Naive thymus-derived CD4-positive, alpha-beta T cell (primary cell): ENCODE results near the gene MYT1. TPM values are rescaled to one million over a fixed set of nuclear protein-coding genes. Genes with fewer than 3 reads are reported as not detected.

Experiments
- ATAC-seq: fragments of 150-1000 bp; cut with Tn5 transposase; 2 replicates; pipeline ENCODE4 v1.10.0; 2021; ENCODE audit warnings: mild to moderate bottlenecking, moderate library complexity
- CTCF ChIA-PET: fragments of 350-600 bp; sonication (Branson Sonifier 250); formaldehyde crosslinking; loops from one replicate; lab custom pipeline; 2021; ENCODE audit warnings: antibody characterized with exemption; lab: Charles Lee
- POLR2A ChIA-PET: fragments of 350-600 bp; sonication (Branson Sonifier 250); formaldehyde crosslinking; loops from one replicate; lab custom pipeline; 2021; ENCODE audit warnings: antibody characterized with exemption, inconsistent platforms; lab: Charles Lee
- DNase-seq, 9 donors: peaks; one replicate each; pipeline versions ENCODE4 v3.0.0 to v3.0.0-alpha.2; 2020 to 2022; ENCODE audit warnings: mixed read lengths in 1 of 9
- H3K27ac ChIP-seq: one replicate; pipeline ENCODE4 v1.7.0; 2013; ENCODE audit warnings: mild to moderate bottlenecking, low read depth, low read length, moderate library complexity
- H3K27me3 ChIP-seq, 2 donors: one replicate each; pipeline ENCODE4 v1.7.0; 2013; ENCODE audit warnings: low read length in 2 of 2, mild to moderate bottlenecking in 2 of 2, moderate library complexity in 2 of 2; ENCODE audit not compliant: control insufficient read depth in 2 of 2, insufficient read depth in 2 of 2
- H3K36me3 ChIP-seq, 3 experiments: 1 replicate in 2 of 3; 2 replicates in 1 of 3; pipeline ENCODE4 v1.7.0; 2013; ENCODE audit warnings: low read length in 3 of 3, mild to moderate bottlenecking in 3 of 3, moderate library complexity in 1 of 3; ENCODE audit not compliant: insufficient read depth in 3 of 3, control insufficient read depth in 2 of 3
- H3K4me1 ChIP-seq, 2 donors: one replicate each; pipeline ENCODE4 v1.7.0; 2013; ENCODE audit warnings: low read length in 2 of 2, mild to moderate bottlenecking in 2 of 2, moderate library complexity in 1 of 2; ENCODE audit not compliant: control insufficient read depth in 2 of 2, insufficient read depth in 2 of 2
- H3K4me3 ChIP-seq: 2 replicates; pipeline ENCODE4 v1.7.0; 2013; ENCODE audit warnings: mild to moderate bottlenecking, low read length
- H3K9me3 ChIP-seq, 3 experiments: 1 replicate in 2 of 3; 2 replicates in 1 of 3; pipeline ENCODE4 v1.7.0; 2013; ENCODE audit warnings: low read length in 3 of 3; ENCODE audit not compliant: control insufficient read depth in 2 of 3
- H3K27ac Mint-ChIP-seq, 9 donors: one replicate each; pipeline ENCODE4 v1.8.0; 2020 to 2022; ENCODE audit warnings: mixed read lengths in 9 of 9, mild to moderate bottlenecking in 8 of 9, moderate library complexity in 5 of 9, inconsistent platforms in 2 of 9
- H3K27me3 Mint-ChIP-seq, 5 donors: one replicate each; pipeline ENCODE4 v1.8.0; 2021 to 2022; ENCODE audit warnings: mixed read lengths in 5 of 5, mild to moderate bottlenecking in 1 of 5
- H3K36me3 Mint-ChIP-seq, 5 donors: one replicate each; pipeline ENCODE4 v1.8.0; 2020 to 2022; ENCODE audit warnings: mixed read lengths in 5 of 5, mild to moderate bottlenecking in 3 of 5, inconsistent platforms in 1 of 5
- H3K4me1 Mint-ChIP-seq, 7 donors: one replicate each; pipeline ENCODE4 v1.8.0; 2020 to 2022; ENCODE audit warnings: mixed read lengths in 7 of 7, mild to moderate bottlenecking in 3 of 7, inconsistent platforms in 1 of 7
- H3K4me3 Mint-ChIP-seq, 10 donors: one replicate each; pipeline ENCODE4 v1.8.0; 2020 to 2022; ENCODE audit warnings: mild to moderate bottlenecking in 10 of 10, mixed read lengths in 10 of 10, moderate library complexity in 6 of 10, inconsistent platforms in 2 of 10
- H3K9me3 Mint-ChIP-seq, 11 donors: one replicate each; pipeline ENCODE4 v1.8.0; 2020 to 2022; ENCODE audit warnings: mixed read lengths in 11 of 11, mild to moderate bottlenecking in 4 of 11, inconsistent platforms in 1 of 11, moderate library complexity in 1 of 11
- intact Hi-C, 2 donors: fragments of 100-400 bp; cut with micrococcal nuclease; formaldehyde crosslinking; loops; one replicate each; pipeline ENCODE4 v1.15.1; 2023
- polyA plus RNA-seq, 2 donors: library from polyadenylated mRNA; unstranded; fragments of 300-500 nt; fragmentation: Illumina TruSeq; gene quantifications; one replicate each; pipeline ENCODE4 v1.2.3, GENCODE V29; 2021
- total RNA-seq, 6 experiments: library from RNA in 5 of 6; stranded (reverse) in 5 of 6; gene quantifications; 1 replicate in 5 of 6; 2 replicates in 1 of 6; pipeline ENCODE4 v1.2.3 and lab custom pipeline; 2021 to 2026

The MYT1 gene
- total and polyA plus RNA-seq, 7 experiments from 2014 or later = not detected

- Histone ChIP-seq H3K27ac (no peak overlapping the region), H3K4me1 (peaks cover 0 to 4% of the 10 kb centered on the region in 2 donors), H3K27me3 (no peaks in the 10 kb centered on the region), H3K9me3 (no peaks in the 10 kb centered on the region), H3K4me3 (no peak overlapping the region), H3K36me3 (no peaks in the 10 kb centered on the region)
- peaks cover 0 to 15% (median 11%) of the 10 kb centered on the region in 7 donors for H3K4me1 Mint-ChIP-seq
- POLR2A ChIA-PET = no interaction called here
- no peaks in the 10 kb centered on the region for H3K36me3 Mint-ChIP-seq
- CTCF ChIA-PET = no interaction called here
- H3K27ac Mint-ChIP-seq = no peak overlapping the region
- no peaks in the 10 kb centered on the region for H3K9me3 Mint-ChIP-seq
- ATAC-seq (no peak), DNase-seq (no peak)
- H3K4me3 Mint-ChIP-seq = no peak overlapping the region
- H3K27me3 Mint-ChIP-seq = peaks cover 0 to 3% (median 0%) of the 10 kb centered on the region in 5 donors
- intact Hi-C loops = no loop called here
Measured at GRCh38 chr20:64237316-64237715, 73.1 kb downstream of the MYT1 start.

- no peaks in the 10 kb centered on the region for H3K9me3 ChIP-seq
- DNase-seq (no peak), ATAC-seq (no peak)
- Mint-ChIP-seq H3K36me3 (no peaks in the 10 kb centered on the region), H3K27me3 (peaks cover 0 to 6% (median 2%) of the 10 kb centered on the region in 5 donors), H3K27ac (no peak overlapping the region), H3K9me3 (no peaks in the 10 kb centered on the region), H3K4me3 (no peak overlapping the region), H3K4me1 (peaks cover 0 to 14% (median 9%) of the 10 kb centered on the region in 7 donors)
- no peak overlapping the region for H3K27ac ChIP-seq
- POLR2A ChIA-PET = no interaction called here
- peaks cover 0 to 4% of the 10 kb centered on the region in 2 donors for H3K4me1 ChIP-seq
- H3K4me3 ChIP-seq = no peak overlapping the region
- no peaks in the 10 kb centered on the region for H3K27me3 ChIP-seq
- no peaks in the 10 kb centered on the region for H3K36me3 ChIP-seq
- CTCF ChIA-PET = no interaction called here
- intact Hi-C loops = no loop called here
Measured at GRCh38 chr20:64238115-64238825, 74.0 kb downstream of the MYT1 start.

GRCh38 chr20:64238851-64239387 lies 74.7 kb downstream of the MYT1 start:
- H3K27me3 Mint-ChIP-seq = peaks cover 0 to 7% (median 3%) of the 10 kb centered on the region in 5 donors
- DNase-seq (no peak), ATAC-seq (no peak)
- ChIA-PET CTCF (interaction anchor here (1.2 kb wide), 1 partner anchor 17 kb away, joined by 3 read pairs; the partner anchor contains the start of gene PCMTD2), POLR2A (no interaction called here)
- Histone ChIP-seq H3K4me1 (no peaks in the 10 kb centered on the region), H3K36me3 (no peaks in the 10 kb centered on the region), H3K9me3 (no peaks in the 10 kb centered on the region), H3K27me3 (no peaks in the 10 kb centered on the region), H3K27ac (no peak overlapping the region), H3K4me3 (no peak overlapping the region)
- H3K4me3 Mint-ChIP-seq = no peak overlapping the region
- no peak overlapping the region for H3K27ac Mint-ChIP-seq
- peaks cover 0 to 7% (median 3%) of the 10 kb centered on the region in 7 donors for H3K4me1 Mint-ChIP-seq
- H3K36me3 Mint-ChIP-seq = no peaks in the 10 kb centered on the region
- no peaks in the 10 kb centered on the region for H3K9me3 Mint-ChIP-seq
- intact Hi-C loops = no loop called here

- POLR2A ChIA-PET = no interaction called here
- Histone ChIP-seq H3K27me3 (no peaks in the 10 kb centered on the region), H3K4me3 (no peak overlapping the region), H3K27ac (no peak overlapping the region), H3K9me3 (no peaks in the 10 kb centered on the region), H3K36me3 (no peaks in the 10 kb centered on the region), H3K4me1 (no peaks in the 10 kb centered on the region)
- intact Hi-C loops = no loop called here
- no peak for DNase-seq
- Mint-ChIP-seq H3K27me3 (peaks cover 0 to 10% (median 7%) of the 10 kb centered on the region in 5 donors), H3K4me3 (no peak overlapping the region), H3K27ac (no peak overlapping the region), H3K4me1 (peaks cover 0 to 6% (median 0%) of the 10 kb centered on the region in 7 donors), H3K9me3 (no peaks in the 10 kb centered on the region), H3K36me3 (no peaks in the 10 kb centered on the region)
- ATAC-seq = no peak
- CTCF ChIA-PET = interaction anchor here (1.2 kb wide), 1 partner anchor 16 kb away, joined by 3 read pairs; the partner anchor contains the start of gene PCMTD2
Measured at GRCh38 chr20:64239449-64240242, 75.4 kb downstream of the MYT1 start.

GRCh38 chr20:64240243-64241015 lies 76.2 kb downstream of the MYT1 start:
- Histone ChIP-seq H3K27ac (no peak overlapping the region), H3K4me1 (no peaks in the 10 kb centered on the region), H3K9me3 (no peaks in the 10 kb centered on the region), H3K36me3 (no peaks in the 10 kb centered on the region), H3K4me3 (no peak overlapping the region), H3K27me3 (no peaks in the 10 kb centered on the region)
- Mint-ChIP-seq H3K27ac (no peak overlapping the region), H3K36me3 (no peaks in the 10 kb centered on the region), H3K4me3 (no peak overlapping the region), H3K27me3 (peaks cover 0 to 11% (median 7%) of the 10 kb centered on the region in 5 donors), H3K9me3 (no peaks in the 10 kb centered on the region), H3K4me1 (peaks cover 0 to 6% (median 0%) of the 10 kb centered on the region in 7 donors)
- intact Hi-C loops = no loop called here
- DNase-seq (no peak), ATAC-seq (no peak)
- CTCF ChIA-PET = interaction anchor here (1.2 kb wide), 1 partner anchor 16 kb away, joined by 3 read pairs; the partner anchor contains the start of gene PCMTD2
- POLR2A ChIA-PET = no interaction called here

GRCh38 chr20:64241061-64241460 lies 76.8 kb downstream of the MYT1 start:
- Histone ChIP-seq H3K27me3 (no peaks in the 10 kb centered on the region), H3K4me1 (no peaks in the 10 kb centered on the region), H3K9me3 (no peaks in the 10 kb centered on the region), H3K4me3 (no peak overlapping the region), H3K36me3 (no peaks in the 10 kb centered on the region), H3K27ac (no peak overlapping the region)
- Mint-ChIP-seq H3K27me3 (peaks cover 0 to 15% (median 13%) of the 10 kb centered on the region in 5 donors), H3K4me1 (peaks cover 0 to 6% (median 0%) of the 10 kb centered on the region in 7 donors), H3K27ac (no peak overlapping the region), H3K4me3 (no peak overlapping the region), H3K36me3 (no peaks in the 10 kb centered on the region), H3K9me3 (no peaks in the 10 kb centered on the region)
- intact Hi-C loops = no loop called here
- CTCF ChIA-PET = no interaction called here
- no peak for ATAC-seq
- POLR2A ChIA-PET = no interaction called here
- no peak for DNase-seq
